HG03097 (cell line): ENCODE data around the gene PNPLA7.
"Not testable (repeated sequence)": the region's sequence is repeated elsewhere in the genome, so short reads cannot be mapped to it uniquely, and the experiment has no call there.

Source experiments
- ATAC-seq: cut with Tn5 transposase; IDR thresholded peaks from one replicate; pipeline ENCODE4 v1.9.1; 2021; ENCODE audit not compliant: unreplicated experiment, low FRiP score

Gene PNPLA7

DNA sequence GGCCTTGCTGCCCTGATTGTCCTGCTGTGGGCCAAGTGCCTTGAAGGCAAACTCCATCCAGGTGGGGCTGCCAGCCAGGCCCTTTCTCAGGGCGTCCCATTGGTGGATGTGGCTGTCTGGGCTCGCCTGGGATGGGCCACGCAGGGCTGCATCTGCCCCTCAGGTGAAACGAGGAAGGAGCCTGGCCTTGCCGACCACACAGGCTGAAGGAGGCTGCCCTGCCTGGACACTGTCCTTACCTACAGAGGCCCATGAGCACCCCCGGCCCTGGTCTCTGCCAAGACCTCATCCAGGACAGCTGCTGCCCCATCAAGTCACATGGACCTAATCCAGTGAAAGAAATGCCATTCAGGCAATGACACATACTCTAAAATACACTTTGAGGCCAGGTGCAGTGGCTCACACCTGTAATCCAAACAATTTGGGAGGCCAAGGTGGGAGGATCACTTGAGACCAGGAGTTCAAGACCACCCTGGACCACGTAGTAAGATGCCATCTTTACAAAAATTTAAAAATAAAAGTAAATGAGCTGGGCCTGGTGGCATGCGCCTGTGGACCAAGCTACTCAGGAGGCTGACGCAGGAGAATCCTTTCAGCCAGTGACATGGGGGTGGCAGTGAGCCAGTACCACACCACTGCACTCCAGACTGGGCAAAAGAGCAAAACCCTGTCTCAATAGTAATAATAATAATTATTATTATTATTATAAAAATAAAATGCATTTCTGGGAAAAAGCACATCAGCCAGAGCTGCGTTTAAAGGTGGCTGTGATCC, 33.9 kb downstream of the PNPLA7 start:
- no peak for ATAC-seq

DNA sequence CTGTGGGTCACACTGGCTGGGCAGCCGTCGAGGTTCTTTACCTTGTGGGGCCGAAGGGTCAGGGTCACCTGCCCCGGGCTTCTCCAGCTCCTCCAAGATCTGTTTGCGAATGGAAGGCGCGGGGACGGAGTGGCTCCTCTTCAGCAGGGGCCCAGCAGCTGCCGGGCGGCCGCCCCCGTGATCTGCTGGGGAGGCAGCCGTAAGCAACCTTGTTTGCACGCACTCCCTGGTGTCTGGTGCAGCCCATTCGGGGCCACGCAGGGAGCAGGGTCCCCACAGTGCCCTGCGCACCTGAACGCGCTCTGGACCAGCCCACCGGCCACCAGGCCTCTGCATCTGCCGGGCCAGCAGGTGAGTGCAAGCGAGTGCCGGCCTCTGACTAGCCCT, 34.9 kb downstream of the PNPLA7 start:
- ATAC-seq: no peak

DNA sequence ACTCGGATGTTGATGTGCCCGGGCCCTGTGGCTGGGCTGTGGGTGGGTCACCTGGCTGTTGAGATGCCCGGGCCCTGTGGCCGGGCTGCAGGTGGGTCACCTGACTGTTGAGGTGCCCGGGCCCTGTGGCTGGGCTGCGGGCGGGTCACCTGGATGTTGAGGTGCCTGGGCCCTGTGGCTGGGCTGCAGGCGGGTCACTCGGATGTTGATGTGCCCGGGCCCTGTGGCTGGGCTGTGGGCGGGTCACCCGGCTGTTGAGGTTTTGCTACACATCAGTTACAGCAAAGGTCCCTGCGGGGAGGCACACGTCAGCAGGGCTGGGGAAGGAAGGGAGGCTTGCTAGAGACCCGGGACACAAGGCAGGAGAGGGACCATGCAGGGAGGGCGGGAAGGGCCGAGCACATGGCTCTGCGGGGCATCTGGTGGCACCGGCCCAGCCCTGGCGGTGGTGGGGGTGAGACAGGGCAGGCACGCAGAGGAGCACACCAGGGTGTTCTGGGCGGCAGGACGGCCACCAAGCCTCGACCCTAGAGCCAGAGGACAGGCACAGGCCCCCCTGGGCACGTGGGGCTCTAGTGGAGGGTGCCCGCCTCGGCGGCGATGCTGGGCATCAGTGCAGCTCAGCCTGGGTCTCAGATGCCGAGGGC, 35.4 kb downstream of the PNPLA7 start:
- ATAC-seq: no peak

DNA sequence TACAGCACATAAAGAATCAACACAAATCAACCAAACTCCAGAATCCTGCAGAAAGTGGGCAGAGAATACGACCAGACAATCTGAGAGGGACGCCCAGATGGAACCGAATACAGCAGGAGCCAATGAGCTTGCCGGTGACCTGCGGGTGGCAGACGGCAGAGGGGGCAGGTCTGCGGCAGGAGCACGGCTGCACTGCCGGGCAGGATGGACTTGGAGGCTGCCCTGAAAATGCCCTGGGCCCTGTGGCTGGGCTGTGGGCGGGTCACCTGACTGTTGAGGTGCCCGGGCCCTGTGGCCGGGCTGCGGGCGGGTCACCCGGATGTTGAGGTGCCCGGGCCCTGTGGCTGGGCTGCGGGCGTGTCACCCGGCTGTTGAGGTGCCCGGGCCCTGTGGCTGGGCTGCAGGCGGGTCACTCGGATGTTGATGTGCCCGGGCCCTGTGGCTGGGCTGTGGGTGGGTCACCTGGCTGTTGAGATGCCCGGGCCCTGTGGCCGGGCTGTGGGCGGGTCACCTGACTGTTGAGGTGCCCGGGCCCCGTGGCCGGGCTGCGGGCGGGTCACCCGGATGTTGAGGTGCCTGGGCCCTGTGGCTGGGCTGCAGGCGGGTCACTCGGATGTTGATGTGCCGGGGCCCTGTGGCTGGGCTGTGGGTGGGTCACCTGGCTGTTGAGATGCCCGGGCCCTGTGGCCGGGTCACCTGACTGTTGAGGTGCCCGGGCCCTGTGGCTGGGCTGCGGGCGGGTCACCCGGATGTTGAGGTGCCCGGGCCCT, 36.2 kb downstream of the PNPLA7 start:
- not testable (repeated sequence) for ATAC-seq

DNA sequence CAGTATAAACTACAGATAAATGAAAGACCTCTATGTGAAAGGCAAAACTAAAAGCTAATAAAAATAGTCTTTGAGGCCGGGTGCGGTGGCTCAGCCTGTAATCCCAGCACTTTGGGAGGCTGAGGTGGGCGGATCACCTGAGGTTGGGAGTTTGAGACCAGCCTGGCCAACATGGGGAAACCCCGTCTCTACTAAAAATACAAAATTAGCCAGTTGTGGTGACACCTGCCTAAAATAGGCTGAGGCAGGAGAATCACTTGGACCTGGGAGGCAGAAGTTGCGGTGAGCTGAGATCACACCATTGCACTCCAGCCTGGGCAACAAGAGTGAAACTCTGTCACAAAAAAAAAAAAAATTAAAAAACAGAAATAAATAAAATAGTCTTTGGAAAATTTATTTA, 37.1 kb downstream of the PNPLA7 start:
- not testable (repeated sequence) for ATAC-seq

DNA sequence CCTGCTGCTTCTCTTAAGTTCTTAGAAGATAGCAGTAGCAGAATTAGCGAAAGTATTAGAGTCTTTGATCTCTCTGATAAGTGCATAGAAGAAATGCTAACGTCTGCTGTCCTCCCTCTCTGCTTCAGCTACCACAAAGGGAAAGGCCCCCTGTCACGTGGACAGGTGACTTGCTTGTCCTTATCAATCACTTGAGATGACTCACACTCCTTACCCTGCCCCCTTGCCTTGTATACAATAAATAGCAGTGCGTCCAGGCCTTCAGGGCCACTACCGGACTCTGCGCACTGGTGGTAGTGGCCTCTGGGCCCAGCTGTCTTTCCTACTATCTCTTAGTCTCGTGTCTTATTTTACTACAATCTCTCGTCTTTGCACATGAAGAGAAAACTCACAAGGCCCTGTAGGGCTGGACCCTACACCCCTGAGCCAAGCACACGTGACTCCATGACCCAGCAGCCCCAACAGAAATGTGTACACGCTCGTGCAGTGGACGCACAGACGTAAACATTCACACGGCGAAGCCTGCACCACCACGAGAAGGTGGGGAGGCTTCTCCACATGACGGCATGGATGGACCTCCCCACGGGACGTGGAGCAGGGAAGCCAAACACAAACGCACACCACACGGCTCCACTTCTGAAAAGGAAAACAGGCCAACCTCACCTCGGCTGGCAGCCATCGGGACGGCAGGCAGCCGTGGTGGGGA, 38.3 kb downstream of the PNPLA7 start:
- no peak for ATAC-seq

DNA sequence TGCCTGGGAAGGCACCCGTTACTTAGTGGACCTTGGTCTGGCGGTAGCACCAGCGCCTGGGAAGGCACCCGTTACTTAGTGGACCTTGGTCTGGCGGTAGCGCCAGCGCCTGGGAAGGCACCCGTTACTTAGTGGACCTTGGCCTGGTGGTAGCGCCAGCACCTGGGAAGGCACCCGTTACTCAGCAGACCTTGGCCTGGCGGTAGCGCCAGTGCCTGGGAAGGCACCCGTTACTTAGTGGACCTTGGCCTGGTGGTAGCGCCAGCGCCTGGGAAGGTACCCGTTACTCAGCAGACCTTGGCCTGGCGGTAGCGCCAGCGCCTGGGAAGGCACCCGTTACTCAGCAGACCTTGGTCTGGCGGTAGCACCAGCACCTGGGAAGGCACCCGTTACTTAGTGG, 39.1 kb downstream of the PNPLA7 start:
- ATAC-seq: not testable (repeated sequence)

DNA sequence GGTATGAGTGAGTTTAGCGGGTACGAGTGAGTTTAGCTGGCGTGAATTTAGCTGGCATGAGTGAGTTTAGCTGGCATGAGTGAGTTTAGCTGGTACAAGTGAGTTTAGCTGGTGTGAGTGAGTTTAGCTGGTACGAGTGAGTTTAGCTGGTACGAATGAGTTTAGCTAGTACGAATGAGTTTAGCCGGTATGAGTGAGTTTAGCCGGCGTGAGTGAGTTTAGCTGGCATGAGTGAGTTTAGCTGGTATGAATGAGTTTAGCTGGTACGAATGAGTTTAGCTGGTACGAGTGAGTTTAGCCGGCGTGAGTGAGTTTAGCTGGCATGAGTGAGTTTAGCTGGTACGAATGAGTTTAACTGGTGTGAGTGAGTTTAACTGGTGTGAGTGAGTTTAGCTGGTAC, 41.0 kb downstream of the PNPLA7 start:
- ATAC-seq: no peak

DNA sequence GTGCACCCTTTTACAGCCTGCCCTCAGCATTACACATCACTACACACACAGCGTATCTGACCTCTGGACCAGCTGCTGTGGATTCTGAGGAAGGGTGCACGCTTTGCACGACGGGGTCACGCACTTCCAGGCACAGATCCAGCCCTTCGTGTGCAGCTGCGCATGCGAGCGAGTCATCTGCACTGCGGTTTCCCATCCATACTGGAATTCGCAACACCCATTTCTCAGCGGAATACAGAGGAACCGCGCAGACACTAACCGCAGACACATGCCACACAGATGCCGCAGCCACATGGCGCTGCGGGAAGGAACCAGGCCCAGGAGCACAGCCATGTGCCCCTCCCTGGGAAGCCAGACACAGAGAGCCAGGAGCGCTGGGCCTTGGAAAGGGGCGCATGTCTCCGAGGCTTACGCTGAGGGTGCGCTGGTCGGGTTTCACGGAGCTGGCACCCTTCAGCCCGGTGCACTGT, 43.5 kb downstream of the PNPLA7 start:
- ATAC-seq: no peak

DNA sequence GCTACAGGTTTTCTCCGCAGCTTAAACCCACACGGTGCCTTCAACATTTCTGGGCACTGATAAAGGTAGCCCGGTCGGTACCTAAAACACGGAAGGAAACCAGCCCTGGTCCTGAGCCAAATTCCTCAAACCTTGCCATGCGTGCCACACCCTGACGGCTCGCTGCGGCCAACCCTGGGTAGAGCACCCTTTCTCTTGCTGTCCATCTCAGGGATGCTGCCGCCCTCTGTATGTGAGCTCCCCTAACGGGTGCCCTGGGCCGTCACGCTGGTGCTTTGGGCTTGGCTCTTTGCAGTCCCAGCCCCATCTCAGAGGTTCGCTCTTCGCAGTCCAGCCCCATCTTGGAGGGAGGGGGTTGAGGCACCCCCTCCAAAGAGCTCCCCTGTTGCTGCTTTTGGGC, 43.9 kb downstream of the PNPLA7 start:
- ATAC-seq: no peak

DNA sequence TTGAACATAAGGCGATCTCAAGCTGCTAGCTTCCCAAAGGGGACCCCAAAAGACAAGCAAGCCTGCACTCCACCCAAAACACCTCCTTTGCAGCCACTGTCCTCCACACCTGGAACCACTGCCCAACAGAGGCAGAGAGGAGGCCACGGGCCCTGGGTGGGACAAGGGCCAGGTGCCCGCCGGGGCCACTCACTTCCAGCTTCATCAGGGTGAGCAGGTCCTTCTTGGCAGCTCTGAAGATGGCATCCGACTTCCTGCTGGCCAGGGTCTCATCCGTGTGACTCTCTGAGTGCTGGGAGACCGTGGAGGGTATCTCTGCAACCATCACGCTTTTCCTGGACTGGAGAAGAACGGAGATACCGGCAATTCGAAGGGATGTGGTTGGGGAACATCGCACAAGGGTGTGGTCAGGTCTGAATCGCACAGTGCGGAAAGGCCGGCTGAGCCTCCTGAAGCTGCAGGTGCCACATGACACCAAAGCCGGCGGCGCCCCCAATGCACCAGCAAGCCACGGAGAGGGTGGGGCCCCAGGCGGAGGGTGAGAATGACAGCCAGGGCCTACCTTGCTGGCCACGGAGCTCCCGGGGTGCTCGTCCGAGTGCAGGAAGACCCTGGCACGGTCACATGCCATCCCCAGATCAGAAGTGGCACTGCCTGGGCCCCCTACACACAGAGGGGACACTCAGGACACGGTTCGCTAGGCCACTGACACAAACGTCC, 44.6 kb downstream of the PNPLA7 start:
- ATAC-seq: no peak

DNA sequence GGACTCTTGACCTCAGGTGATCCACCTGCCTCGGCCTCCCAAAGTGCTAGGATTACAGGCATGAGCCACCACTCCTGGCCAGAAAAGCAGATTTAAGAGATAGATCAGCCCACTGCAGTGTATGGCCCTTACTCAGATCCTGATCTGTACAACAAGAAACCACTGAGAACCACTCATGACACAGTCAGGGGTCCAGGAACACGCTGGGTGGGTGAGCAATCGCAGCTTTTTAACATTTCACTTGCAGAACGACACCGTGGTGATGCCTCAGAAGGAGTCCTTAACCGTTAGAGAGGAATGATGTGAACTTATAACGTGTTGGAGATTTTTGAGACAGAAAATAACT, 45.8 kb downstream of the PNPLA7 start:
- ATAC-seq: no peak

DNA sequence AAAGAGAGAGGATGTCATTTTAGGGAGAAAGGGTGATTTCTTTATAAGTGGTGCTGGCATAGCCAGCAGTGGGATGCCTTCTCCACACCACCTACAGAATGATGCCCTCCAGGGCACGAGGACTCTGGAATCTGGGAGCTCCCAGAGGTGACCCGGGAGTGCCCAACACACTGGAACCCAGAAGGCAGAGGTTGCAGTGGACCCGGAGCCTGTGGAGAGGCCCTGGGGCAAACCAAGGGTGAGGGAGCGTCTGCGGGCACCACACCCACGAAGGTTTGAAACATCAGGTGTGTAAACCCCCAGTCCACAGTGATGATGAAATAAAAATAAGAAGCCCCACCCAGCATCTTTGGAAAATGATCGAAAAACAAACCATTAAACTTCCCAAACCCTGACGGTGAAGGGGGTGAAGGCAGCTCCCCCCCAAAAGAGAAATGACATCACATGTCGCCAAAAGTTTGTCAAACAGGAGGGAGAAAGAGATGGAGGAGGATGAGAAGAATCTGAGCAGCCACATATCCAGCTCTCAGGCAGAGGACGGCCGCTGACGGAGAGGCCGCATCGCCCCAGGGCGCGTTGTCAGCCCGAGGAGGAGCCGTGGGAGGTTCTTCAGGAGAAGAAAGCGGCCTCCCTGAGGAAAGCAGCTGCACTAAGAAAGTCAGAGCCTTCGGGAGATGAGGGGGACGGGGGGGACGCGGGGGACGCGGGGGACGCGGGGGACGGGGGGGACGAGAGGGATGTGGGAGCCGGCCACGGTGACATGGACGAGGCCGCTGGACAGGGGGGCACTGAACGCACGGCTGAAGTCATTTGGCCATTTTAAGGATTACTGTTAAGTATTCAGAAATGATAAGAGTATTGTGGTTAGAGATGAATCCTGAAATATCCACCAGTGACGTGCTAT, 47.9 kb downstream of the PNPLA7 start:
- ATAC-seq: no peak

DNA sequence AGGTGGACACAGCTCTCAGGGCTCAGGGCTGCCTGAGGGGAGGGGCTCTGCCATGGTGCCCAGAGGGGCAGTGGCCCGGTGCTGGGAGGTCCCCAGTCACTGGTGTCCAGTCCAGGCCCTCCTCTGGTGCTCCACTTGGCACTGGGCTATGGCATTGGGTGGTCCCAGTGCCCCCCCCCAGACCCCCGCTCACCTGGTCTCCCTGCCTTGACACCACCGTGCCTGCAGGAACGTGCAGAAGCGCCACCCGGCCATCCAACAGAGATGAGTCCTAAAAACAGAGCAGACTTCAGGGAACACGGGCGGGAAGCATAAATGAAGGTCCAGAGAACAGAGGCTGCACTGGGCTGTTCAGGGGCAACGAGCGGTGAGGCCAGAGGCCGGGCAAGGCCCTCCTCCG, 48.7 kb downstream of the PNPLA7 start:
- no peak for ATAC-seq

DNA sequence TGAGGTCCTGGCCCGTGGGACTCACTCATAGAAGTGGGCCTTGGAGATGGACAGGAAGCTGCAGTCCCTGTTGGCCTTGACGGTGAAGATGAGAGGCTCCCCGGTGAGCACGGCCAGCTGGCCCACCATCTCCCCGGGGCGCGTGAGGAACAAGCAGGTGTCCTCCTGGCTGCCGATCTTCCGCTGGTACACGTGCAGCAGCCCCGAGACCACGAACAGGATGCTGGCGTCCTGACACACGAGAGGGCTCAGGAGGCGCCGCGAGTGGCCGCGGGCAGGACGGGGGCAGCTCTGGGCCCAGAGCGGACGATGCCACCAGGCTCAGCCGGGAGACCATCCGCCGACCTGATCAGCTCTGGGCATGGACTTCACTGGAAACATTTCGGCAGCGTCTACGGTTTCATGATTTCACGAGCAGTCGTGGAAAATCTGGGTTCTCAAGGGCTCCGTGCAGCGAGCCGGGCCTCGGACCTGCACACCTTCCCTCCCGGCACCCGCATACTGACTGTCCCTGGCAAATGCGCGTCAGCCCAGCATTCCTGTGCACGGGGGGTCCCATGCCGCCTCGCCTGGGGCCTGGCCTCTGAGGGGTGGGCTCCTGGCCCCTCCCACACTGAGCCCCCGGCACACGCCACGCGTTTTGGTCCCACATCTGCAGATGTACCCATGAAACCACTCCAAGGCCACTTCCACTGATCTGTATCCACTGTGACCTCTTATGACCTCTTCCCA, 49.4 kb downstream of the PNPLA7 start:
- no peak for ATAC-seq

DNA sequence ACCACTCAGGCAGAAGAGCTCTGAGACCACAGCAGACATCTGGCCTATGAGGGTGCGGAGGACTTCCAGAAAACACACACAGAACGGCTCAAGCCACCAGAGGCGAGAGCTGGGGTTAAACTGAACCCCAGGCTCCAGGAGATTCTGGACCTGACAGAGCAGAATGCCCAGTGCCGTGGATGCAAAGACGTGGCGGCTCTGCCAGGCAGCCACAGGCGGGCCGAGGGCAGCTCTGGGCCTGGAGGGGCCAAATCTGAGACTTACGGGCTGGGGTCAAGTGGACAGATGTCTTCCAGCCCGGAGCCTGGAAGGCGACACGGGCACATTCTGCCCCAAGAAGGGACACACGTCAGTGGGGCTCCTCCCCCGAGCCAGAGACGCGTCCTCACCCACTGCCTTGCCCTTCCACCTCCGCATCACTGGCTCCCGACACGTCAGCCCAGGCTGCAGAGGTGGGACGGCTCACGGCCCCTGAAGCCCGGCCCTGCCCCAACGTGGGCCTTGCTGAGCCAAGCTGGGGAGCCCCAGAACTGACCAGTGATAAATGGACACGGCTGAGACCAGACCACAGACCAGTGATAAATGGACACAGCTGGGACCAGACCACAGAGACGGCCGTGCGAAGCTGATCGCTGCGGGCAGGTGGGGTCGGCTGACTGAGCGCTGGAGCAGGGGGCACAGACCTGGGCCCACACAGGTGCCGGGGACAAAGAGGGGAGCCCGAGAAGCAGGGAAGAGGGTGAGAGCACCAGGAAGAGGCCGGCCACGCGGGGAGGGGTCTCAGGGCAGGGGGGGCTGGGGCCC, 50.1 kb downstream of the PNPLA7 start:
- no peak for ATAC-seq

DNA sequence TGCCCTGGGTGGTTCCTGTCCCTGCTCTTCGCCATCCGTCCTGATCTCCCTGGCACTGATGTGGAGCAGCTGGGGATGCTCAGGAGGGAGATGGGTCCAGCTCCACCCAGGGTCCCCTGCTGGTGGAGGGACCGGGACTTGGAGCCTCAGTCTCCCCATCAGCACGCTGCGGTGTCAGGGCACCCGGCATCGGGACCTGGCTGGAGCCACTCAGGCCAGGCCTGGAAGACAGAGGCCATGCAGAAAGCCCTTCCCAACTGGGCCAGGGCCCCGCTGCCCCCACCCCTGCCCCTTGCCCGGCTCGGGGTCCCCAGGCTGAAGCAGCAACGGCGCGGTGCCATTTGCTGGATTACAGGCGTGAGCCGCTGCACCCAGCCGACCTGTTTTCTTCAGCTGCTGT, 50.8 kb downstream of the PNPLA7 start:
- ATAC-seq: no peak

DNA sequence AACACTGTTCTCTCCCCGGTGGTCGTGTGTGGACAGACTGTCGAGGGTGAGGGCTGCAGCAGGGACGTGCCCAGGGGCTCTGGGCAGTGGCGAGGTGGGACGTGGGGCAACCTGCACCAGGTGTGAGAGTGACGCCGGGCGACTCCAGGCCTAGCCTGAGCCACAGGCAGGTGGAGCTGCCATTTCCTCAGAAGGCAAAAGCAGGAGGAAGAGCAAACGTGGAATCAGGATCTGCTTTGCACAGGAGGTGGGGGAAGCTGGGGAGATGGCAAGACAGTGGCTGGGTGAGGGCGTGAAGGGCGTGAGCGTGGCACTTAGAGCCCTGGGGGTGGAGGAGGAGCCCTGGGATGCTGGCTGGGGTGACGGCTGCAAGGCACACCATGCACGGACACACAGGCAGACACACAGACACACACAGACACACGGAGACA, 51.5 kb downstream of the PNPLA7 start:
- ATAC-seq: no peak
